Keratinocyte (primary cell): ENCODE data around the gene CHMP3. TPM values are rescaled to one million over a fixed set of nuclear protein-coding genes. Genes with fewer than 3 reads are reported as not detected.
"Not testable (repeated sequence)": the region's sequence is repeated elsewhere in the genome, so short reads cannot be mapped to it uniquely, and the experiment has no call there.

ENCODE experiments used
- DNase-seq: peaks from one replicate; pipeline ENCODE4 v3.0.0-alpha.2; 2011; ENCODE audit warnings: low read depth, missing footprints, low spot score
- FAIRE-seq: peaks from 2 replicates; lab custom pipeline; 2011; peaks lifted over from hg19 to GRCh38; lab: Jason Lieb, UNC
- H2AFZ ChIP-seq: 2 replicates; pipeline ENCODE4 v1.6.0; 2012; ENCODE audit warnings: low read length, control low read depth, inconsistent platforms; ENCODE audit not compliant: control insufficient read depth
- H3K27ac ChIP-seq: 2 replicates; pipeline ENCODE4 v1.5.1; 2011; ENCODE audit warnings: low read length; ENCODE audit not compliant: control insufficient read depth, insufficient read depth
- H3K27me3 ChIP-seq: 3 replicates; pipeline ENCODE4 v1.6.0; 2011; ENCODE audit warnings: low read length; ENCODE audit not compliant: control insufficient read depth, insufficient read depth; ENCODE audit errors: extremely low read depth
- H3K36me3 ChIP-seq, 2 experiments: 2 replicates in 1 of 2; 3 replicates in 1 of 2; pipeline ENCODE4 v1.5.1; 2011; ENCODE audit warnings: low read length in 2 of 2, mild to moderate bottlenecking in 1 of 2; ENCODE audit not compliant: control insufficient read depth in 2 of 2, insufficient read depth in 2 of 2; ENCODE audit errors: extremely low read depth in 1 of 2
- H3K4me1 ChIP-seq: 3 replicates; pipeline ENCODE4 v1.5.1; 2011; ENCODE audit warnings: low read length; ENCODE audit not compliant: control insufficient read depth, insufficient read depth; ENCODE audit errors: extremely low read depth
- H3K4me2 ChIP-seq: 3 replicates; pipeline ENCODE4 v1.6.0; 2011; ENCODE audit warnings: low read depth, low read length; ENCODE audit not compliant: control insufficient read depth, insufficient read depth; ENCODE audit errors: extremely low read depth
- H3K4me3 ChIP-seq, 3 experiments: fragments of 200-600 bp in 1 of 3; sonication (generic) in 1 of 3; 2 replicates in 2 of 3; 3 replicates in 1 of 3; pipeline ENCODE4 v1.5.1; 2011 to 2016; ENCODE audit warnings: low read length in 3 of 3, mild to moderate bottlenecking in 3 of 3, control low read depth in 2 of 3, inconsistent platforms in 1 of 3, low read depth in 1 of 3, mixed read lengths in 1 of 3, mixed run types in 1 of 3, moderate library complexity in 1 of 3; ENCODE audit not compliant: control insufficient read depth in 2 of 3, insufficient read depth in 2 of 3; ENCODE audit errors: extremely low read depth in 1 of 3
- H3K79me2 ChIP-seq: 2 replicates; pipeline ENCODE4 v1.6.0; 2012; ENCODE audit warnings: low read length; ENCODE audit not compliant: control insufficient read depth, insufficient read depth
- H3K9ac ChIP-seq: 3 replicates; pipeline ENCODE4 v1.6.0; 2011; ENCODE audit warnings: low read length; ENCODE audit not compliant: control insufficient read depth, insufficient read depth; ENCODE audit errors: extremely low read depth
- H3K9me1 ChIP-seq: 3 replicates; pipeline ENCODE4 v1.6.0; 2011; ENCODE audit warnings: low read length; ENCODE audit not compliant: control insufficient read depth, insufficient read depth; ENCODE audit errors: extremely low read depth
- H3K9me3 ChIP-seq: 2 replicates; pipeline ENCODE4 v1.5.1; 2012; ENCODE audit warnings: low read depth, low read length; ENCODE audit not compliant: control insufficient read depth
- H4K20me1 ChIP-seq: 3 replicates; pipeline ENCODE4 v1.6.0; 2011; ENCODE audit warnings: low read length; ENCODE audit not compliant: control insufficient read depth, insufficient read depth; ENCODE audit errors: extremely low read depth
- EZH2 ChIP-seq: IDR thresholded peaks from one replicate; pipeline ENCODE4 v1.6.1; 2012; ENCODE audit warnings: inconsistent platforms, mild to moderate bottlenecking, low read length, moderate library complexity
- dilution Hi-C: fragments of 300-500 bp; cut with MboI; formaldehyde crosslinking; loops from one replicate; pipeline ENCODE4 v1.7.0; 2020; ENCODE audit warnings: low sequenced_read_pairs; ENCODE audit not compliant: extremely low pct_ligation_motif_present
- polyA plus RNA-seq, 5 experiments: library from polyadenylated mRNA; depleted of rRNA in 3 of 5; stranded (reverse) in 3 of 5; stranded (forward) in 1 of 5; unstranded in 1 of 5; fragments of >200 nt; gene quantifications; 1 replicate in 1 of 5; 2 replicates in 3 of 5; 3 replicates in 1 of 5; pipeline versions ENCODE4 v1.2.1 to v1.2.3, GENCODE V29; 2011 to 2012; ENCODE audit warnings: missing spikeins in 2 of 5, low read depth in 1 of 5, low replicate concordance in 1 of 5
- TF ChIP-seq, protein P1 (sequence below), 3 experiments: IDR thresholded peaks in 1 of 3; conservative IDR thresholded peaks in 1 of 3; optimal IDR thresholded peaks in 1 of 3; 2 replicates in 2 of 3; 3 replicates in 1 of 3; pipeline versions ENCODE3 to v1.5.1; 2011; ENCODE audit warnings: low read length in 3 of 3, mild to moderate bottlenecking in 3 of 3, moderate library complexity in 2 of 3, control low read depth in 1 of 3, inconsistent platforms in 1 of 3; ENCODE audit not compliant: insufficient read depth in 2 of 3; ENCODE audit errors: extremely low read depth in 1 of 3

Gene CHMP3
- polyA plus RNA-seq, 1 donor (not counting 4 experiments of a cell fraction or from before 2014, with no cell fraction given) = 162 TPM

DNA sequence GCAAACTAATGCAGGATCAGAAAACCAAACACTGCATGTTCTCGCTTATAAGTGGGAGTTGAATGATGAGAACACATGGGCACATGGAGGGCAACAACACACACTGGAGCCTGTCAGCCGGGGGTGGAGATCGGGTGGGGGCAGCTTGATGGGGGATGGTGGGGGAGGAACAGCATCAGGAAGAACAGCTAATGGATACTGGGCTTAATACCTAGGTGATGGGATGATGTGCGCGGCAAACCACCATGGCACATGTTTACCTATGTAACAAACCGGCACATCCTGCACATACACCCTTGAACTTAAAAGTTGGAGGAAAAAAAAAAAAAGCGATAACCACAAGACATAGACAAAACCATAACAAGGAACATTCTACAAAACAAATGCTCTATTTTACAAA is 10.4 kb downstream of the CHMP3 start:
- peaks cover 63% of the 10 kb centered on the region for H3K79me2 ChIP-seq
- dilution Hi-C loops = no loop called here

GRCh38 chr2:86549963-86550725 is 13.1 kb downstream of the CHMP3 start:
- H3K79me2 ChIP-seq = peaks cover 37% of the 10 kb centered on the region
- H3K27me3 ChIP-seq, H3K9ac ChIP-seq, H3K27ac ChIP-seq, DNase-seq, FAIRE-seq, H3K4me1 ChIP-seq, H3K9me3 ChIP-seq, H3K36me3 ChIP-seq, H3K4me3 ChIP-seq, H2AFZ ChIP-seq, dilution Hi-C loops, H3K9me1 ChIP-seq, H4K20me1 ChIP-seq, H3K4me2 ChIP-seq: not testable (repeated sequence)

More for the DNA sequence above, 10.4 kb downstream of the CHMP3 start:
- FAIRE-seq (no peak), DNase-seq (no peak)
- Histone ChIP-seq H3K9me3 (no peaks in the 10 kb centered on the region), H3K27me3 (no peaks in the 10 kb centered on the region), H3K4me2 (no peak overlapping the region), H3K27ac (no peak overlapping the region), H3K36me3 (peaks cover 0 to 4% of the 10 kb centered on the region in 2 experiments), H3K9ac (no peak overlapping the region), H3K4me1 (peaks cover 3% of the 10 kb centered on the region), H4K20me1 (no peaks in the 10 kb centered on the region), H3K4me3 (no peak overlapping the region), H2AFZ (no peak overlapping the region), H3K9me1 (peaks cover 3% of the 10 kb centered on the region)
- no peak for TF ChIP-seq EZH2
- TF ChIP-seq, protein P1, sequence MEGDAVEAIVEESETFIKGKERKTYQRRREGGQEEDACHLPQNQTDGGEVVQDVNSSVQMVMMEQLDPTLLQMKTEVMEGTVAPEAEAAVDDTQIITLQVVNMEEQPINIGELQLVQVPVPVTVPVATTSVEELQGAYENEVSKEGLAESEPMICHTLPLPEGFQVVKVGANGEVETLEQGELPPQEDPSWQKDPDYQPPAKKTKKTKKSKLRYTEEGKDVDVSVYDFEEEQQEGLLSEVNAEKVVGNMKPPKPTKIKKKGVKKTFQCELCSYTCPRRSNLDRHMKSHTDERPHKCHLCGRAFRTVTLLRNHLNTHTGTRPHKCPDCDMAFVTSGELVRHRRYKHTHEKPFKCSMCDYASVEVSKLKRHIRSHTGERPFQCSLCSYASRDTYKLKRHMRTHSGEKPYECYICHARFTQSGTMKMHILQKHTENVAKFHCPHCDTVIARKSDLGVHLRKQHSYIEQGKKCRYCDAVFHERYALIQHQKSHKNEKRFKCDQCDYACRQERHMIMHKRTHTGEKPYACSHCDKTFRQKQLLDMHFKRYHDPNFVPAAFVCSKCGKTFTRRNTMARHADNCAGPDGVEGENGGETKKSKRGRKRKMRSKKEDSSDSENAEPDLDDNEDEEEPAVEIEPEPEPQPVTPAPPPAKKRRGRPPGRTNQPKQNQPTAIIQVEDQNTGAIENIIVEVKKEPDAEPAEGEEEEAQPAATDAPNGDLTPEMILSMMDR (optimal IDR thresholded peaks at IDR 0.05 in 1 of 3, IDR thresholded peaks at IDR 0.05 in 1 of 3, conservative IDR thresholded peaks at IDR 0.05 in 1 of 3; ENCODE audit: extremely low read depth in 1 of 3, insufficient read depth in 2 of 3, low read length in 3 of 3) = no peak

GRCh38 chr2:86549440-86549839 is 13.8 kb downstream of the CHMP3 start:
- dilution Hi-C loops, H3K27me3 ChIP-seq, H3K9me3 ChIP-seq, H3K4me1 ChIP-seq, H3K27ac ChIP-seq, H3K4me3 ChIP-seq, FAIRE-seq, H3K9me1 ChIP-seq, DNase-seq, H2AFZ ChIP-seq, H3K9ac ChIP-seq, H3K36me3 ChIP-seq, H3K4me2 ChIP-seq, H4K20me1 ChIP-seq: not testable (repeated sequence)
- H3K79me2 ChIP-seq = peaks cover 30% of the 10 kb centered on the region

DNA sequence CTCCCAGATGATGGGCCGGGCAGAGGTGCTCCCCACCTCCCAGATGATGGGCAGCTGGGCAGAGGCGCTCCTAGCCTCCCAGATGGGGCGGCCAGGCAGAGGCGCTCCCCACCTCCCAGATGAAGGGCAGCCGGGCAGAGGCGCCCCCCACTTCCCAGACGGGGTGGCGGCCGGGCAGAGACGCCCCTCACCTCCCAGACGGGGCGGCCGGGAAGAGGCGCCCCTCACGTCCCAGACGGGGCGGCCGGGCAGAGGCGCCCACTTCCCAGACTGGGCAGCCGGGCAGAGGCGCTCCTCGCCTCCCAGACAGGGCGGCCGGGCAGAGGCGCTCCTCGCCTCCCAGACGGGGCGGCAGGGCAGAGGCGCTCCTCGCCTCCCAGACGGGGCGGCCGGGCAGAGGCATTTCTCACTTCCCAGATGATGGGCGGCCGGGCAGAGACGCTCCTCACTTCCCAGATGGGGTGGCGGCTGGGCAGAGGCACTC is 14.3 kb downstream of the CHMP3 start:
- H3K27me3 ChIP-seq, H3K9me3 ChIP-seq, dilution Hi-C loops, H4K20me1 ChIP-seq, H3K4me2 ChIP-seq, H3K27ac ChIP-seq, H2AFZ ChIP-seq, H3K9me1 ChIP-seq, H3K9ac ChIP-seq, H3K4me1 ChIP-seq, DNase-seq, H3K36me3 ChIP-seq, FAIRE-seq, H3K4me3 ChIP-seq: not testable (repeated sequence)
- peaks cover 26% of the 10 kb centered on the region for H3K79me2 ChIP-seq
